K562 (cell line): ENCODE data around the gene CLCF1. TPM values are rescaled to one million over a fixed set of nuclear protein-coding genes. Genes with fewer than 3 reads are reported as not detected.
A peak's percentile ranks its signal among the peaks of the same experiment; 100 is the strongest.

Experiments
- ATAC-seq: fragments of 200-7000 bp; cut with Tn5 transposase; 3 replicates; pipeline ENCODE4 v1.9.1; 2020; ENCODE audit warnings: moderate library complexity
- BruUV-seq: library from RNA; stranded (reverse); fragments of 400-500 nt; replicated peaks from 2 replicates; lab custom pipeline; 2021; lab: Mats Ljungman, UMichigan
- CTCF ChIA-PET: fragments of 300-600 bp; formaldehyde crosslinking; extraction: SDS; loops from one replicate; lab custom pipeline; 2021; ENCODE audit warnings: low intra/inter-chr PET ratio; lab: Yijun Ruan, JAX
- POLR2A ChIA-PET: fragments of 300-600, 350-650 bp; sonication (Branson Sonifier 250); formaldehyde crosslinking; extraction: SDS; loops from one replicate; lab custom pipeline; 2021; ENCODE audit warnings: antibody characterized with exemption, inconsistent platforms; lab: Yijun Ruan, JAX
- DNase-seq, 4 experiments: peaks; one replicate each; pipeline versions ENCODE4 v3.0.0 to v3.0.0-alpha.2; 2011 to 2018; ENCODE audit warnings: low spot score in 3 of 4, mixed read lengths in 3 of 4; ENCODE audit errors: extremely low read depth in 1 of 4
- FAIRE-seq: peaks from 2 replicates; lab custom pipeline; 2011; peaks lifted over from hg19 to GRCh38; lab: Jason Lieb, UNC
- H2AFZ ChIP-seq: 2 replicates; pipeline ENCODE4 v1.6.0; 2011; ENCODE audit warnings: low read depth, low read length, control low read depth, inconsistent platforms
- H3K27ac ChIP-seq: fragments of 200-600 bp; 3 replicates; pipeline ENCODE4 v1.8.0; 2011; ENCODE audit warnings: low read depth, mild to moderate bottlenecking, control low read depth, inconsistent platforms, low read length, moderate library complexity, mixed read lengths; ENCODE audit errors: extremely low read depth
- H3K27me3 ChIP-seq, 2 experiments: fragments of 300-600 bp in 1 of 2; 2 replicates in 1 of 2; 3 replicates in 1 of 2; pipeline versions ENCODE4 v1.6.0 to v1.8.0; 2011; ENCODE audit warnings: inconsistent platforms in 2 of 2, low read length in 2 of 2, mild to moderate bottlenecking in 1 of 2, mixed read lengths in 1 of 2, moderate library complexity in 1 of 2; ENCODE audit not compliant: control insufficient read depth in 2 of 2, insufficient read depth in 2 of 2
- H3K36me3 ChIP-seq: fragments of 300-600 bp; 3 replicates; pipeline ENCODE4 v1.8.0; 2011; ENCODE audit warnings: mild to moderate bottlenecking, low read length, inconsistent platforms; ENCODE audit not compliant: control insufficient read depth, insufficient read depth
- H3K4me1 ChIP-seq, 2 experiments: fragments of 200-600 bp in 1 of 2; replicated peaks in 1 of 2; 2 replicates in 1 of 2; 3 replicates in 1 of 2; pipeline versions ENCODE4 v1.5.1 to v1.8.0; 2011; ENCODE audit warnings: inconsistent platforms in 2 of 2, low read length in 2 of 2, mild to moderate bottlenecking in 1 of 2, mixed read lengths in 1 of 2, moderate library complexity in 1 of 2; ENCODE audit not compliant: control insufficient read depth in 2 of 2, insufficient read depth in 2 of 2
- H3K4me2 ChIP-seq: 2 replicates; pipeline ENCODE4 v1.6.1; 2011; ENCODE audit warnings: low read length, control low read depth, inconsistent platforms, mixed read lengths; ENCODE audit not compliant: insufficient read depth
- H3K4me3 ChIP-seq: fragments of 200-600 bp; sonication (generic), shearing (Covaris generic); 2 replicates; pipeline ENCODE4 v1.5.1; 2016; ENCODE audit warnings: control low read depth, inconsistent platforms
- H3K79me2 ChIP-seq: fragments of 200-600 bp; 3 replicates; pipeline ENCODE4 v1.8.0; 2011; ENCODE audit warnings: low read length, inconsistent platforms; ENCODE audit not compliant: control insufficient read depth, insufficient read depth
- H3K9ac ChIP-seq, 2 experiments: 2 replicates each; pipeline versions ENCODE4 v1.6.0 to v1.6.1; 2011; ENCODE audit warnings: low read depth in 2 of 2, low read length in 2 of 2, control low read depth in 1 of 2, inconsistent platforms in 1 of 2, mild to moderate bottlenecking in 1 of 2, mixed read lengths in 1 of 2; ENCODE audit not compliant: insufficient read depth in 1 of 2
- H3K9me1 ChIP-seq: one replicate; pipeline ENCODE4 v1.6.0; 2011; ENCODE audit warnings: inconsistent platforms, mild to moderate bottlenecking, low read length, moderate library complexity; ENCODE audit not compliant: control insufficient read depth, insufficient read depth
- H3K9me3 ChIP-seq: replicated peaks from 2 replicates; pipeline ENCODE4 v1.5.1; 2011; ENCODE audit warnings: low read depth, low read length, inconsistent platforms; ENCODE audit not compliant: control insufficient read depth, insufficient read depth
- H4K20me1 ChIP-seq: replicated peaks from 2 replicates; pipeline ENCODE4 v1.6.1; 2011; ENCODE audit warnings: low read length, inconsistent platforms, mixed read lengths; ENCODE audit not compliant: control insufficient read depth, insufficient read depth
- HNRNPL ChIP-seq: fragments of 200-400 bp; formaldehyde crosslinking; IDR thresholded peaks from 2 replicates; pipeline ENCODE4 v1.6.1; 2017; ENCODE audit warnings: low read depth, mild to moderate bottlenecking, low read length
- MBD2 ChIP-seq: sonication (generic); IDR thresholded peaks from 2 replicates; pipeline ENCODE4 v1.6.1; 2016; ENCODE audit warnings: low read depth, borderline replicate concordance
- PPARD ChIP-seq: fragments of 250-450 bp; sonication (Bioruptor Pico); IDR thresholded peaks from 2 replicates; pipeline ENCODE4 v1.8.0; 2022; ENCODE audit warnings: inconsistent platforms, mild to moderate bottlenecking, moderate library complexity
- PTTG1 ChIP-seq: fragments of 450-650 bp; IDR thresholded peaks from 2 replicates; pipeline ENCODE4 v1.6.1; 2016; ENCODE audit warnings: low read depth, mild to moderate bottlenecking, missing genetic modification characterization, missing compliant biosample characterization
- RB1 ChIP-seq: fragments of 450-650 bp; IDR thresholded peaks from 2 replicates; pipeline ENCODE4 v1.6.1; 2017; ENCODE audit warnings: low read depth, mild to moderate bottlenecking
- SMARCE1 ChIP-seq: fragments of 450-650 bp; IDR thresholded peaks from 2 replicates; pipeline ENCODE4 v1.7.1; 2016; ENCODE audit warnings: mild to moderate bottlenecking
- TAF9B ChIP-seq: fragments of 450-650 bp; IDR thresholded peaks from 2 replicates; pipeline ENCODE4 v1.6.1; 2018; ENCODE audit warnings: mild to moderate bottlenecking; ENCODE audit not compliant: partially characterized antibody
- TEAD2 ChIP-seq: fragments of 450-650 bp; IDR thresholded peaks from 2 replicates; pipeline ENCODE4 v1.6.1; 2016; ENCODE audit warnings: missing genetic modification characterization, control low read depth, missing compliant biosample characterization
- USF1 ChIP-seq: sonication (generic); formaldehyde crosslinking; IDR thresholded peaks from 2 replicates; pipeline ENCODE4 v1.9.0; 2022; ENCODE audit warnings: mild to moderate bottlenecking, missing genetic modification reagents
- ZNF311 ChIP-seq: fragments of 250-450 bp; sonication (Bioruptor Pico); IDR thresholded peaks from 2 replicates; pipeline ENCODE4 v1.4.0; 2020; ENCODE audit warnings: mild to moderate bottlenecking, moderate library complexity
- ZNF77 ChIP-seq: fragments of 250-450 bp; sonication (Bioruptor Pico); IDR thresholded peaks from 2 replicates; pipeline ENCODE4 v1.5.0; 2020
- WGBS: fragments of 100-300 bp; shearing (Covaris generic); methylation state at CpG from one replicate; pipeline ENCODE4 v1.1.6; 2016; ENCODE audit warnings: low coverage, mixed read lengths; ENCODE audit not compliant: insufficient coverage; ENCODE audit errors: missing lambda C conversion rate; 5-methylcytosine and 5-hydroxymethylcytosine counted together
- in situ Hi-C: fragments of 300-500 bp; cut with MboI; formaldehyde crosslinking; loops from 4 replicates; pipeline ENCODE4 v1.15.0; 2018; ENCODE audit warnings: inconsistent platforms, mixed read lengths
- intact Hi-C: fragments of 100-400 bp; cut with micrococcal nuclease; formaldehyde crosslinking; loops from 2 replicates; pipeline ENCODE4 v1.14.2; 2022
- polyA plus RNA-seq, 8 experiments: library from polyadenylated mRNA; depleted of rRNA in 4 of 8; stranded (reverse) in 5 of 8; unstranded in 3 of 8; fragments of >200 nt; fragmentation: Nextera tagmentation in 2 of 8; fragmentation: Illumina TruSeq in 1 of 8; extraction: Ambion mirVana in 2 of 8; extraction: Trizol in 1 of 8; gene quantifications; 2 replicates each; pipeline versions ENCODE4 v1.2.1 to v1.2.3, GENCODE V29; 2011 to 2014; ENCODE audit warnings: inconsistent platforms in 1 of 8, missing spikeins in 1 of 8
- total RNA-seq, 7 experiments: library from RNA; depleted of rRNA in 6 of 7; stranded (reverse); fragments of >200 nt in 6 of 7; fragmentation: Illumina TruSeq in 2 of 7; extraction: Trizol in 2 of 7; gene quantifications; 2 replicates each; pipeline versions ENCODE4 v1.2.1 to v1.2.3, GENCODE V29; 2011 to 2021; ENCODE audit warnings: low replicate concordance in 1 of 7

CLCF1 gene
- total and polyA plus RNA-seq, 9 of the 15 experiments (the other 6 are each of a cell fraction or from before 2014, with no cell fraction given), result 0.49 to 5.8 (median 3.0) TPM

- TF ChIP-seq TEAD2 (tag), result no peak
Observed at GRCh38 chr11:67420147-67420645, 46.8 kb upstream of the CLCF1 start (continued).

GRCh38 chr11:67419325-67420049 lies 46.1 kb upstream of the CLCF1 start:
- CTCF ChIA-PET, result no interaction called here
- Histone ChIP-seq H3K4me3 (no peak overlapping the region), H3K9me3 (no peaks in the 10 kb centered on the region), H3K36me3 (no peaks in the 10 kb centered on the region), H3K79me2 (peaks cover 8% of the 10 kb centered on the region; the same call in 1 of the 3 replicates), H3K27me3 (no peaks in the 10 kb centered on the region), H3K9ac (peak overlapping the region; percentile 29 to 73; a peak in 3 of 4 replicates), H2AFZ (no peak overlapping the region), H3K4me2 (no peak overlapping the region; the same call in 1 of the 2 replicates), H4K20me1 (no peaks in the 10 kb centered on the region), H3K4me1 (peaks cover 6 to 73% of the 10 kb centered on the region in 2 experiments), H3K27ac (no peak overlapping the region), H3K9me1 (no peaks in the 10 kb centered on the region)
- FAIRE-seq (no peak), ATAC-seq (no peak), DNase-seq (no peak)
- POLR2A ChIA-PET, result interaction anchor here (0.6 to 2.1 kb wide), 5 partner anchors 8 to 781 kb away, joined by 3 to 10 read pairs (median 4); partner anchors contain the start of genes PPP1CA and RPS6KB2
- TF ChIP-seq PPARD (CRISPR knock-in tag), result no peak
- no peak for TF ChIP-seq MBD2
- no peak for TF ChIP-seq RB1
- TF ChIP-seq ZNF77 (CRISPR knock-in tag), result no peak
- TF ChIP-seq SMARCE1, result no peak
- no peak for TF ChIP-seq ZNF311 (CRISPR knock-in tag)
- 0 out of 2 replicates have a peak, but pooled peaks have one; percentile 1 for TF ChIP-seq HNRNPL
- TF ChIP-seq PTTG1 (tag), result no peak
- 0 out of 2 replicates have a peak, but pooled peaks have one; percentile 21 for TF ChIP-seq USF1
- TF ChIP-seq TAF9B, result no peak
- intact Hi-C loops (loop anchor here (5.0 kb wide), 1 partner anchor 48 kb away; the partner anchor contains the start of gene TMEM134), in situ Hi-C loops (no loop called here)
- WGBS, result 90% methylated on average over 19 of the region's 21 CpGs
- TSS peak; percentile 57 for BruUV-seq
